ENCODE data around the gene KLHL35.
A peak's percentile ranks its signal among the peaks of the same experiment; 100 is the strongest.
"Not testable (repeated sequence)": the region's sequence is repeated elsewhere in the genome, so short reads cannot be mapped to it uniquely, and the experiment has no call there.

The KLHL35 gene

GRCh38 chr11:75387736-75388294 is 45.2 kb downstream of the KLHL35 start:
- DNase-seq, result no peak

- DNase-seq, result no peak
Measured at GRCh38 chr11:75386942-75387630, 45.9 kb downstream of the KLHL35 start.

- DNase-seq, result peak; percentile 73
Measured at GRCh38 chr11:75384438-75385080, 48.4 kb downstream of the KLHL35 start.

GRCh38 chr11:75383246-75383645 is 49.8 kb downstream of the KLHL35 start:
- DNase-seq, result no peak

- peak; percentile 44 for DNase-seq
Measured at GRCh38 chr11:75380716-75381420, 52.1 kb downstream of the KLHL35 start.

GRCh38 chr11:75380245-75380644 is 52.8 kb downstream of the KLHL35 start:
- DNase-seq, result no peak

- DNase-seq, result not testable (repeated sequence)
Measured at GRCh38 chr11:75378776-75379175, 54.2 kb downstream of the KLHL35 start.

GRCh38 chr11:75376175-75376574 is 56.8 kb downstream of the KLHL35 start:
- DNase-seq, result no peak

GRCh38 chr11:75375626-75376025 is 57.4 kb downstream of the KLHL35 start:
- no peak for DNase-seq

- no peak for DNase-seq
Measured at GRCh38 chr11:75374646-75375045, 58.4 kb downstream of the KLHL35 start.

- no peak for DNase-seq
Measured at GRCh38 chr11:75373201-75373600, 59.8 kb downstream of the KLHL35 start.

Data from left hindlimb (tissue), 1 donor.